ENCODE measurements around the gene GNG7.

DNA sequence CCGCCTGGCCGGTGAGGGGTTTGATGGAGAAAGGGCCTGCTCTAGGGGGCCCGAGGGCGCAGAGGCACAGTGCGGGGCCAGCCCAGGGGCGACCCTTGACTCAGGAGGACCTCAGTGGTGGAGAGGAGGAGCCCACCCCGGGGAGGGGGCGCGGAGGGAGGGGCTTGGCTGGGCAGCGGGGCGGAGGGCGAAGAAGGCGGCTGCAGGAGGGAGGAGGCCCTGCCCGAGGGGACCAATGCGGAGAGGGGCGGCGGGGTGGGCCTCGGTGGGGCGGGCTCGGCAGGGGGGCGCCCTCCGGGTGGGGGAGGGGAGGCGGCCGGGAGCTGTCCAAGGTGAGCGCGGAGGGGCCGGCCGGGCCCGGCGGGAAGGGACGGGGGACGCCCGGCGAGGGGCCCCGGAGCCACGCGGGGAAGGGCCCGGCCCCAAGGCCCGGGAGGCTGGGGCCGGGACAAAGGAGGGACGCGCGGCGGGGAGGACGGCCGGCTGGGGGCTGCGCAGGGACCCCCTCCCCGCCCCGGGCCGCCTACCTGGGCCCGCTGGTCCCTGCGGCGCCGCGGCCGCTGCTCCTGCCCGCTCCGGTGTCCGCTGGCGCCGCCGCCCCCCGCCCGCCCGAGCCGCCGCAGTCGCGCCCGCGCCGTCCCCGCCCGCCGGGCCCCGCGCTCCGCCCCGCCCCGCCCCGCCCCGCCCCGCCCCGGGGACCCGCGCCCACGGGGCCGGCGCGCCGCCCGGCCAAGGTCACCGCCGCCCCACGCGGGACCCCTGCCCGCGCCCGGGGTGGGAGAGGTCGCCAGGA lies 18.5 kb upstream of the GNG7 start, which contains the start of gene DIRAS1:
- TF ChIP-seq, protein P1, sequence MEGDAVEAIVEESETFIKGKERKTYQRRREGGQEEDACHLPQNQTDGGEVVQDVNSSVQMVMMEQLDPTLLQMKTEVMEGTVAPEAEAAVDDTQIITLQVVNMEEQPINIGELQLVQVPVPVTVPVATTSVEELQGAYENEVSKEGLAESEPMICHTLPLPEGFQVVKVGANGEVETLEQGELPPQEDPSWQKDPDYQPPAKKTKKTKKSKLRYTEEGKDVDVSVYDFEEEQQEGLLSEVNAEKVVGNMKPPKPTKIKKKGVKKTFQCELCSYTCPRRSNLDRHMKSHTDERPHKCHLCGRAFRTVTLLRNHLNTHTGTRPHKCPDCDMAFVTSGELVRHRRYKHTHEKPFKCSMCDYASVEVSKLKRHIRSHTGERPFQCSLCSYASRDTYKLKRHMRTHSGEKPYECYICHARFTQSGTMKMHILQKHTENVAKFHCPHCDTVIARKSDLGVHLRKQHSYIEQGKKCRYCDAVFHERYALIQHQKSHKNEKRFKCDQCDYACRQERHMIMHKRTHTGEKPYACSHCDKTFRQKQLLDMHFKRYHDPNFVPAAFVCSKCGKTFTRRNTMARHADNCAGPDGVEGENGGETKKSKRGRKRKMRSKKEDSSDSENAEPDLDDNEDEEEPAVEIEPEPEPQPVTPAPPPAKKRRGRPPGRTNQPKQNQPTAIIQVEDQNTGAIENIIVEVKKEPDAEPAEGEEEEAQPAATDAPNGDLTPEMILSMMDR (IDR thresholded peaks at IDR 0.05; ENCODE audit: low read length) = no peak
- TF ChIP-seq EZH2 (optimal IDR thresholded peaks at IDR 0.05; ENCODE audit: low read depth, low read length) = no peak
- TF ChIP-seq EZH2phosphoT487 (IDR thresholded peaks at IDR 0.05; ENCODE audit: low read length) = no peak

All from MM.1S (cell line).